Panc1 (cell line): ENCODE measurements around the gene SMIM36. TPM values are rescaled to one million over a fixed set of nuclear protein-coding genes. Genes with fewer than 3 reads are reported as not detected.

Source experiments
- ATAC-seq: fragments of 200-7000 bp; cut with Tn5 transposase; 2 replicates; pipeline ENCODE4 v1.9.1; 2020; ENCODE audit warnings: mild to moderate bottlenecking, moderate library complexity
- BruUV-seq: library from RNA; stranded (reverse); fragments of 400-500 nt; replicated peaks from 2 replicates; lab custom pipeline; 2021; lab: Mats Ljungman, UMichigan
- CTCF ChIA-PET: fragments of 300-600 bp; sonication (Branson Sonifier 250); formaldehyde crosslinking; loops from one replicate; lab custom pipeline; 2022; ENCODE audit warnings: antibody characterized with exemption; lab: Charles Lee
- POLR2A ChIA-PET: fragments of 300-600 bp; sonication (Branson Sonifier 250); formaldehyde crosslinking; loops from one replicate; lab custom pipeline; 2022; ENCODE audit warnings: antibody characterized with exemption; lab: Charles Lee
- DNase-seq: peaks from one replicate; pipeline ENCODE4 v3.0.0-alpha.2; 2010; ENCODE audit warnings: low read depth, low spot score
- H3K27ac ChIP-seq: 2 replicates; pipeline ENCODE4 v1.5.1; 2011; ENCODE audit warnings: mild to moderate bottlenecking, low read length, inconsistent platforms
- H3K27me3 ChIP-seq: fragments of 200-500 bp; sonication (Bioruptor generic); 2 replicates; pipeline ENCODE4 v1.6.0; 2014; ENCODE audit warnings: low read length, inconsistent platforms; ENCODE audit not compliant: control insufficient read depth, insufficient read depth
- H3K36me3 ChIP-seq: fragments of 200-500 bp; sonication (Bioruptor generic); 2 replicates; pipeline ENCODE4 v1.5.1; 2014; ENCODE audit warnings: inconsistent platforms, mild to moderate bottlenecking, low read length, moderate library complexity; ENCODE audit not compliant: control insufficient read depth, insufficient read depth
- H3K4me1 ChIP-seq: 2 replicates; pipeline ENCODE4 v1.5.1; 2011; ENCODE audit warnings: inconsistent platforms, mild to moderate bottlenecking, low read length, moderate library complexity; ENCODE audit not compliant: control insufficient read depth, insufficient read depth
- H3K4me3 ChIP-seq, 2 experiments: 2 replicates each; pipeline ENCODE4 v1.5.1; 2011 to 2012; ENCODE audit warnings: low read depth in 2 of 2, low read length in 2 of 2, mild to moderate bottlenecking in 2 of 2, inconsistent platforms in 1 of 2, moderate library complexity in 1 of 2
- H3K9me3 ChIP-seq: fragments of 200-500 bp; sonication (Bioruptor generic); 2 replicates; pipeline ENCODE4 v1.5.1; 2014; ENCODE audit warnings: low read depth, mild to moderate bottlenecking, inconsistent platforms, low read length, moderate library complexity; ENCODE audit not compliant: control insufficient read depth, insufficient read depth
- POLR2AphosphoS5 ChIP-seq: IDR thresholded peaks from 2 replicates; pipeline ENCODE4 v1.6.1; 2012; ENCODE audit warnings: mild to moderate bottlenecking, low read depth, low read length, moderate library complexity
- SIN3A ChIP-seq: IDR thresholded peaks from 2 replicates; pipeline ENCODE4 v1.6.1; 2012; ENCODE audit warnings: low read depth, mild to moderate bottlenecking, low read length, moderate library complexity, borderline replicate concordance; ENCODE audit not compliant: insufficient read depth
- TCF7L2 ChIP-seq: IDR thresholded peaks from 2 replicates; pipeline ENCODE4 v1.6.1; 2011; ENCODE audit warnings: mild to moderate bottlenecking, low read depth, low read length, inconsistent platforms
- in situ Hi-C: cut with HindIII; loops from 2 replicates; pipeline ENCODE4 v1.10.0; 2016; ENCODE audit warnings: low sequenced_read_pairs, low pct_unique_long_range_greater_than_20kb
- intact Hi-C: fragments of 100-400 bp; cut with micrococcal nuclease; formaldehyde crosslinking; loops from one replicate; pipeline ENCODE4 v1.10.0; 2022; ENCODE audit not compliant: unreplicated experiment
- total RNA-seq: library from RNA; stranded (reverse); gene quantifications from one replicate; pipeline ENCODE4 v1.2.1, GENCODE V29; 2021; ENCODE audit not compliant: unreplicated experiment
- TF ChIP-seq, protein P1 (sequence below): fragments of 450-650 bp; IDR thresholded peaks from 2 replicates; pipeline ENCODE4 v1.5.1; 2017; ENCODE audit warnings: mild to moderate bottlenecking
- TF ChIP-seq, protein P2 (sequence below), 2 experiments: IDR thresholded peaks; 2 replicates each; pipeline ENCODE4 v1.6.1; 2011 to 2012; ENCODE audit warnings: low read depth in 2 of 2, control low read depth in 1 of 2, low read length in 1 of 2, mild to moderate bottlenecking in 1 of 2, moderate library complexity in 1 of 2; ENCODE audit not compliant: insufficient read depth in 1 of 2

SMIM36 gene
- total RNA-seq, 1 experiment from 2014 or later: not detected

DNA sequence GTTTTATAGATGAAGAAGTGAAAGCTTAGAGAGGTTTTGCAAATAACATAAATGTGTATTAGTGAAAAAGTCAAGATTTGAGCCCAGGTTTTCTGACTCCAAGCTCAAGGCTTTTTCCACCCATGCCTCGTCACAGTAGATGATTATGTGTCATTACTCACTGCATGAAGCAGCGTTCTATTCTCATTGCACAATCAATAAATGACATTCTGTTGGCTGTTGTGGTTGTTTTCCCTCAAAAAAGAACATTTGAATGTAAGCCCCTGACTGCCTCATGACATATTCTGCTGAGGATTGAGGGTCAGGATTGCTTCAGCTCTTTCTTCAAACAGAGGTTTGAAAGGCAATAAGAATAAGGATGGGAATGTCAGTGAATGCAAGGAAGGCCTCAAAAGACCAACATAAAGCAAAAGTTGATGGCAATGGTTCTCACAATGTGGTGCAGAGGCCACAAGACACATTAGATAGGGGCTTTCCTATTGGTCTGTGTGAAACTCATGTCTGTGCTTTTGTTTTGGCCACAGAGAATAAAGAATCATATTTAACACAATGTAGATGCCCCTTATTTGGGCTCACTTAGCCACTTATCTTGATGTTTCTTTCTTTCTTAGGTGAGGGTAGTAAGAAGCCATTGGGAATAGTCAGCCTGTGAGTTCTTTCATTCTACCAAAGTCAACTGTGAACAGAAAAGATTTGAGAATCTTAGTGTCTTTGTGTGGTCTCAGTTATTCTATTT lies 84.2 kb downstream of the SMIM36 start:
- TF ChIP-seq POLR2AphosphoS5: no peak
- TF ChIP-seq, protein P1, sequence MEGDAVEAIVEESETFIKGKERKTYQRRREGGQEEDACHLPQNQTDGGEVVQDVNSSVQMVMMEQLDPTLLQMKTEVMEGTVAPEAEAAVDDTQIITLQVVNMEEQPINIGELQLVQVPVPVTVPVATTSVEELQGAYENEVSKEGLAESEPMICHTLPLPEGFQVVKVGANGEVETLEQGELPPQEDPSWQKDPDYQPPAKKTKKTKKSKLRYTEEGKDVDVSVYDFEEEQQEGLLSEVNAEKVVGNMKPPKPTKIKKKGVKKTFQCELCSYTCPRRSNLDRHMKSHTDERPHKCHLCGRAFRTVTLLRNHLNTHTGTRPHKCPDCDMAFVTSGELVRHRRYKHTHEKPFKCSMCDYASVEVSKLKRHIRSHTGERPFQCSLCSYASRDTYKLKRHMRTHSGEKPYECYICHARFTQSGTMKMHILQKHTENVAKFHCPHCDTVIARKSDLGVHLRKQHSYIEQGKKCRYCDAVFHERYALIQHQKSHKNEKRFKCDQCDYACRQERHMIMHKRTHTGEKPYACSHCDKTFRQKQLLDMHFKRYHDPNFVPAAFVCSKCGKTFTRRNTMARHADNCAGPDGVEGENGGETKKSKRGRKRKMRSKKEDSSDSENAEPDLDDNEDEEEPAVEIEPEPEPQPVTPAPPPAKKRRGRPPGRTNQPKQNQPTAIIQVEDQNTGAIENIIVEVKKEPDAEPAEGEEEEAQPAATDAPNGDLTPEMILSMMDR: no peak
- no peak for TF ChIP-seq SIN3A
- TF ChIP-seq, protein P2, sequence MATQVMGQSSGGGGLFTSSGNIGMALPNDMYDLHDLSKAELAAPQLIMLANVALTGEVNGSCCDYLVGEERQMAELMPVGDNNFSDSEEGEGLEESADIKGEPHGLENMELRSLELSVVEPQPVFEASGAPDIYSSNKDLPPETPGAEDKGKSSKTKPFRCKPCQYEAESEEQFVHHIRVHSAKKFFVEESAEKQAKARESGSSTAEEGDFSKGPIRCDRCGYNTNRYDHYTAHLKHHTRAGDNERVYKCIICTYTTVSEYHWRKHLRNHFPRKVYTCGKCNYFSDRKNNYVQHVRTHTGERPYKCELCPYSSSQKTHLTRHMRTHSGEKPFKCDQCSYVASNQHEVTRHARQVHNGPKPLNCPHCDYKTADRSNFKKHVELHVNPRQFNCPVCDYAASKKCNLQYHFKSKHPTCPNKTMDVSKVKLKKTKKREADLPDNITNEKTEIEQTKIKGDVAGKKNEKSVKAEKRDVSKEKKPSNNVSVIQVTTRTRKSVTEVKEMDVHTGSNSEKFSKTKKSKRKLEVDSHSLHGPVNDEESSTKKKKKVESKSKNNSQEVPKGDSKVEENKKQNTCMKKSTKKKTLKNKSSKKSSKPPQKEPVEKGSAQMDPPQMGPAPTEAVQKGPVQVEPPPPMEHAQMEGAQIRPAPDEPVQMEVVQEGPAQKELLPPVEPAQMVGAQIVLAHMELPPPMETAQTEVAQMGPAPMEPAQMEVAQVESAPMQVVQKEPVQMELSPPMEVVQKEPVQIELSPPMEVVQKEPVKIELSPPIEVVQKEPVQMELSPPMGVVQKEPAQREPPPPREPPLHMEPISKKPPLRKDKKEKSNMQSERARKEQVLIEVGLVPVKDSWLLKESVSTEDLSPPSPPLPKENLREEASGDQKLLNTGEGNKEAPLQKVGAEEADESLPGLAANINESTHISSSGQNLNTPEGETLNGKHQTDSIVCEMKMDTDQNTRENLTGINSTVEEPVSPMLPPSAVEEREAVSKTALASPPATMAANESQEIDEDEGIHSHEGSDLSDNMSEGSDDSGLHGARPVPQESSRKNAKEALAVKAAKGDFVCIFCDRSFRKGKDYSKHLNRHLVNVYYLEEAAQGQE (IDR thresholded peaks at IDR 0.05; ENCODE audit: insufficient read depth in 1 of 2, low read depth in 2 of 2, low read length in 1 of 2): no peak
- no peak for TF ChIP-seq TCF7L2
- ATAC-seq (no peak), DNase-seq (no peak)
- no TSS peak for BruUV-seq
- no peaks in the 10 kb centered on the region for H3K9me3 ChIP-seq
- CTCF ChIA-PET: no interaction called here
- H3K27ac ChIP-seq: no peak overlapping the region
- no peak overlapping the region for H3K4me3 ChIP-seq
- peaks cover 11% of the 10 kb centered on the region for H3K4me1 ChIP-seq
- intact Hi-C loops: no loop called here
- H3K27me3 ChIP-seq: peaks cover 19% of the 10 kb centered on the region
- in situ Hi-C loops: no loop called here
- no peaks in the 10 kb centered on the region for H3K36me3 ChIP-seq
- POLR2A ChIA-PET: no interaction called here

DNA sequence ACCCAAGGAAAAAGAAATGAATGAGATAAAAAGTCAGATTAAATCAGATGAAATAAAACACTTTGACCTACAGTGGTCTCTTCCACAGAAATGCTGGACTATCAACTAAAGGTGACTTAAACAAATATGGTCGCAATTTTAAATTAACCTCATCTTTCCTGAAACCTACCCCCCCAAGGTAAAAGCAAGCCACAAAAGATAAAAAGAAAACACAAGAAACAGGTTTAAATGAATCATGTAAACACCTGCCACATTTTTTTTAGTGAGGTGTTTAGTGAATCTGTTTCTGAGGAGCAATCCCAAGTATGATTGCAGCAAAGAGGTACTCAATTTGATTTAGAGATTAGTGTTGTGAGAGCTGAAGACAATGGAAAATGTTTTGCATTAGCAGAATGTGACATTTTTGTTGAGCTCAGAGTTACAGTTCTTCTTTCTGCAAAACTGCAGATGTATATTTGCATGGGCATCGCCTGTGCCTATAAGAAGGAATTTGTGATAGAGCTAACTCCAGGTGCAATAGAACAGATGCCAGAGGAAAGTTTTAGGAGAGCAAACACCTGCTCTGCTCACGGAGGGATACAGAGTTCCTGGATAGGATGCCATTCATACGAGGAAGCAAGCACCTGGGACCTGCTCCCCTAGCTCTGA lies 86.2 kb downstream of the SMIM36 start:
- intact Hi-C loops (loop anchor here (5.0 kb wide), 1 partner anchor 87 kb away; the partner anchor contains the start of gene SMIM36), in situ Hi-C loops (no loop called here)
- ATAC-seq (no peak), DNase-seq (no peak)
- no peak overlapping the region for H3K27ac ChIP-seq
- no peaks in the 10 kb centered on the region for H3K9me3 ChIP-seq
- TF ChIP-seq, protein P1: no peak
- TF ChIP-seq, protein P2 (IDR thresholded peaks at IDR 0.05; ENCODE audit: insufficient read depth in 1 of 2, low read depth in 2 of 2, low read length in 1 of 2): no peak
- TF ChIP-seq POLR2AphosphoS5 (no peak), SIN3A (no peak)
- ChIA-PET POLR2A (interaction anchor here (0.5 kb wide), 1 partner anchor 41 kb away, joined by 3 read pairs; no protein-coding TSS in a partner anchor), CTCF (no interaction called here)
- H3K36me3 ChIP-seq: no peaks in the 10 kb centered on the region; the same call in 1 of the 2 replicates
- H3K4me1 ChIP-seq: peaks cover 13% of the 10 kb centered on the region
- no TSS peak for BruUV-seq
- H3K27me3 ChIP-seq: peaks cover 19% of the 10 kb centered on the region
- no peak overlapping the region for H3K4me3 ChIP-seq
